Measurements from ENCODE around the gene APLF.

- no peak for TF ChIP-seq CTCF (IDR thresholded peaks at IDR 0.05)
- TF ChIP-seq POLR2A (IDR thresholded peaks at IDR 0.05) = no peak
Observed at GRCh38 chr2:68501768-68502167, 34.4 kb downstream of the APLF start.
